ENCODE measurements around the gene C1QTNF3.

C1QTNF3 gene

GRCh38 chr5:33999978-34000377, 43.0 kb downstream of the C1QTNF3 start:
- DNase-seq (ENCODE audit: low read depth in 2 of 2) = no peak

- no peak for DNase-seq (ENCODE audit: low read depth in 2 of 2)
Measured at GRCh38 chr5:33997331-33997983, 45.6 kb downstream of the C1QTNF3 start.

- DNase-seq (ENCODE audit: low read depth in 2 of 2) = no peak
Measured at GRCh38 chr5:33995865-33996264, 47.1 kb downstream of the C1QTNF3 start.

GRCh38 chr5:33994845-33995244, 48.2 kb downstream of the C1QTNF3 start:
- no peak for DNase-seq (ENCODE audit: low read depth in 2 of 2)

GRCh38 chr5:33992864-33993263, 50.1 kb downstream of the C1QTNF3 start:
- DNase-seq (ENCODE audit: low read depth in 2 of 2) = no peak

- no peak for DNase-seq (ENCODE audit: low read depth in 2 of 2)
Measured at GRCh38 chr5:33985447-33985846, 57.6 kb downstream of the C1QTNF3 start.

GRCh38 chr5:33984671-33985124, 58.3 kb downstream of the C1QTNF3 start, which contains the start of gene SLC45A2:
Gene SLC45A2, minus strand, starts transcription at chr5:33984693. Its CDS starts 110 bp downstream, at chr5:33984583.
- DNase-seq (ENCODE audit: low read depth in 2 of 2) = no peak

GRCh38 chr5:33984178-33984577, 58.8 kb downstream of the C1QTNF3 start:
- DNase-seq (ENCODE audit: low read depth in 2 of 2) = no peak

GRCh38 chr5:33981408-33982162, 61.4 kb downstream of the C1QTNF3 start:
- no peak for DNase-seq (ENCODE audit: low read depth in 2 of 2)

- no peak for DNase-seq (ENCODE audit: low read depth in 2 of 2)
Measured at GRCh38 chr5:33980030-33980429, 63.0 kb downstream of the C1QTNF3 start.

- DNase-seq (ENCODE audit: low read depth in 2 of 2) = no peak
Measured at GRCh38 chr5:33978306-33978705, 64.7 kb downstream of the C1QTNF3 start.

GRCh38 chr5:33976307-33976706, 66.7 kb downstream of the C1QTNF3 start:
- no peak for DNase-seq (ENCODE audit: low read depth in 2 of 2)

GRCh38 chr5:33975852-33976251, 67.2 kb downstream of the C1QTNF3 start:
- DNase-seq (ENCODE audit: low read depth in 2 of 2) = no peak

GRCh38 chr5:33973271-33973670, 69.7 kb downstream of the C1QTNF3 start:
- DNase-seq (ENCODE audit: low read depth in 2 of 2) = no peak

- no peak for DNase-seq (ENCODE audit: low read depth in 2 of 2)
Measured at GRCh38 chr5:33969572-33970452, 73.2 kb downstream of the C1QTNF3 start.

- no peak for DNase-seq (ENCODE audit: low read depth in 2 of 2)
Measured at GRCh38 chr5:33968211-33969005, 74.6 kb downstream of the C1QTNF3 start.
